GM21528 (cell line): ENCODE results near the gene THOC6.
"Not testable (repeated sequence)": the region's sequence is repeated elsewhere in the genome, so short reads cannot be mapped to it uniquely, and the experiment has no call there.

Experiments
- ATAC-seq: cut with Tn5 transposase; IDR thresholded peaks from one replicate; pipeline ENCODE4 v1.9.1; 2021; ENCODE audit warnings: mild to moderate bottlenecking, moderate library complexity; ENCODE audit not compliant: unreplicated experiment, low FRiP score

Gene THOC6

DNA sequence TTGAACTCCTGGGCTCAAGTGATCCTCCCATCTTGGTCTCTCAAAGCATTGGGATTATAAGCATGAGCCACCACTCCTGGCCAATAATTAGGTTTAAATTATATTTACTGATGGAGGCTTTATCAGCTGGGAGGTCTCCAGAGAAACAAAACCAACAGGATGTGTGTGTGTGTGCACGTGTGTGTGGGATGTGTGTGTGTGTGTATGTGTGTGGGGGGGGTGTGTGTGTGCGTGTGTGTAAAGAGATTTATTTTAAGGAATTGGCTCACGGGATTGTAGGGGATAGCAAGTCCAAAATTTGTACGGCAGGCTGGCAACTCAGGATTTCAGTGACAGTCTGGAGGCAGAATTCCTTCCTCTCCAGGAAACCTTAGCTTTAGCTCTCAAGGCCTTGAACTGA is 27.2 kb downstream of the THOC6 start:
- no peak for ATAC-seq

DNA sequence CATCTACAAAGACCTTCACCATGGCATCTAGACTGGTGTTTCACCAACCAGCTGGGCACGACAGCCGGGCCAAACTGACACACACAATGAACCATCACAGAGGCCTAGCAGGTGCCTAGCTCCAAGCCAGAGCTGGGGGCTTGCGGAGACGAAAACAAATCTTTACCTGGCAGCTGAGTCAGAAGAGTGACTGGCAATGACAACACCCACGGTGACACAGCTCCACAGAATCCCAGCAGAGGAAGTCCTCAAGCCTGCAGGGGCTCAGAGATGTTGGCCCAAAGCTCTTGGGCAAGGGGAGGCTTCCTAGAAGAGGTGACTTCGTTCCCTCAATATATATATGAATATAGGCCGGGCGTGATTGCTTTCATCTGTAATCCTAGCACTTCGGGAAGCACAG is 27.7 kb downstream of the THOC6 start:
- ATAC-seq = no peak

- not testable (repeated sequence) for ATAC-seq
Measured at GRCh38 chr16:3052571-3053329, 28.9 kb downstream of the THOC6 start.

DNA sequence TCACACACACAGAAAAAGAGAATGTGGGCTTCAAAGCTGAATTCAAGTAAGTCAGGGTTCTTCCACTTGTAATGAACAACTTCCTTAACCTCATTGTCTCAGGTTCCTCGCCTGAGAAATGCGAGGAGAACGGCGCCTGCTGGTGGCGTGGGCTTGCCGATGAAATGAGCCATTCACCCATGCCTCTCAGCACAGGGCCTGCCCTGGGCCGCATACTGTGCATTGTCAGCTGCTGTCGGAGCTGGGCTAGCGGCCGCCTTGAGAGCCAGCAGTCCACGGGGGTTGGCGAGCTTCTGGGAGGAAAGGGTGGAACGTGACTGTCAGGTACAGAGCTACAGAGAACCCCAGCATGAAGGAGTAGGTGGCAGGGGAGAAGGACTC is 29.5 kb downstream of the THOC6 start:
- not testable (repeated sequence) for ATAC-seq

DNA sequence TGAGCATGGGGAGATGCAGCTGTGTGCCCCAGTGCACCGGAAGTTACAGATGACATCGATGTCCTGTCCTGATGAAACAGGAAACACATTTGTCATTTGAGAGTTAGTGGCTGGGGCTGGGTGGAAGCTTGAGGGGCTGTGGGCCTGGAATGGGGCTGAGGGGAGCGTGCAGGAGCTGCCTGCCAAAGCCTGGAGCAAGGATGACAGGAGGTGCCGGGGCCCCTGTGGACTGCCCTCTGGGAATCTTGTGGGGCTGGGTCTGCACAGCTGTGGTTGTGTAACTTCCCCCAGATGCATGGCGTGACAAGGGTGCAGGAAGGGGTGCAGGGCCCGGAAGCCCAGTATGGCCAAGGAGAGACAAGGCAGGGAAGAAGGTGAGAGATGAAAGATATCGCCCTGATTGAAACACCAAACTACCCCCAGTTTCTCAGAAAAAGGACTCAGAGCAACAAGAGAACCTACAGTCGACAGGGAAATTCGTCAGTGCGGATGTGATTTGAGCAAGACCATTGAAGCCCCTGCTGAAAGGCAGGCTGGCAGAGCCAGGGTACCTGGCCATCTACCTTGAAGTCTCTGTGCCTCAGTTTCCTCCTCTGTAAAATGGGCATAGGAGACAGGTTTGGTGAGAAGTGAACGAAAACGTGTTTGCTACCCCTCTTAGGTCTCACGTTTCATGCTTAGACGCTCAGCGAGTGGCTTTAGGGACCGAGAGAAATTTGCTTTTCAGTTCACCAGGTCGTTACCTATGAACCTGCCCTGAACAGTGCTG is 31.3 kb downstream of the THOC6 start:
- no peak for ATAC-seq

- ATAC-seq = not testable (repeated sequence)
Measured at GRCh38 chr16:3055734-3056115, 31.9 kb downstream of the THOC6 start.

GRCh38 chr16:3056336-3057180 is 32.7 kb downstream of the THOC6 start:
- no peak for ATAC-seq

GRCh38 chr16:3057181-3058138 is 33.6 kb downstream of the THOC6 start:
- no peak for ATAC-seq

- no peak for ATAC-seq
Measured at GRCh38 chr16:3058139-3059030, 34.5 kb downstream of the THOC6 start.

DNA sequence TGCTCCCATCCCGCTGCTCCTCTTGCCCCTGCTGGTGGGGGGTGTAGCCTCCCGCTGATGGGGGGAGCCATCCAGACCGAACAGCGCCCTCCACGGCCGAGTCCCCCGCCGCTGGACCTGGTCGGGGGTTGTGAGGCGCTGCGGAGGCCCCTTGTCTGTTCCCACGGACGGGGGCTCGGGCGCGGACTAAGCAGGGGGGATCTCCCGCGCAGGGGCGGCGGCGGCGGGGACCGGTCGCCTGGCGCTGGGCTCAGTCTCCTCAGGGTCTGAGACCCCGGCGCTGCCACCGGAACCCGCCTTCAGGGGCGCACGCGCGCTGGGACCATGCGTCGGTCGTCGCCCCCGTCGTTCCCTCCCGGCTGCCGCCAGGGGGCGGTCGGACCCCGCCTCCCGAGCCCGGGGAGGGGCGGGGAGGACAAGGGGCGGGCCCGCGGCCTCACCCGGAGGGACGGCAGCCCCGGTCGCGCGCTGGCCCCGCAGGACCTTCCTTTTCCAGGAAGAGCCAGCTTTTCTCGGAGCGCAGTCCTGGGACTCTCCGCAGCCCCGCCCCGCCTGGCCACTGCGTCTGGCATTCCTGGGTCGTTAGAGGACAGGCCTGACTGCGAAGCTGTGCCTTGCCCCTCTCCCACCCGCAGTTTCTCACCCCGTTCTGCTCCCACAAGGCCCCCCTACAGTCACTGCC is 35.3 kb downstream of the THOC6 start:
- peak; percentile 77 for ATAC-seq

DNA sequence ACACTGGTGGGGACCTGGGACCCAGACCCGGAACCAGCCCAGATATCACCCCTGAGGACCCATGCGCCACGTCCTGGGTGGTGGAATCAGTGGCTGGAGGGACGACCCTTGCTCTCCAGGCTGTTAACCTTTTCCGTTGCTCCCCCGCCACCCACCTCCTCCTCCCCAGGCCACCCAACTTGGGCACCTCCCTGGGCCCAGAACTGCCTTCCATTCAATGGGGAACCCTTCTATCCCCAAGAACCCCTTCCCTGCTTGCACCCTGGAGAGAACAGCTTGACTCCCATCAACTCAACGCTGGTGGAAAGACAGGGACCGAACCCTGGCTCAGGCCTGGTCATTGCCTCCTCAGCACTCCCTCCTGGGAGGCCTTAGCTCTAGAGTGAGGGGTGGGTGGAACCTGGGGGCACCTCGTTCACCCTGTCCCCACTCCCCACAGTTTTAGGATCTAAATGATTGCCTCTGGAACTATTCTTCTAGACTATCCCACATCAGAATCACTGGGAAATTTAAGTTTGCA is 35.9 kb downstream of the THOC6 start:
- no peak for ATAC-seq

GRCh38 chr16:3060339-3061127 is 36.7 kb downstream of the THOC6 start:
- no peak for ATAC-seq

DNA sequence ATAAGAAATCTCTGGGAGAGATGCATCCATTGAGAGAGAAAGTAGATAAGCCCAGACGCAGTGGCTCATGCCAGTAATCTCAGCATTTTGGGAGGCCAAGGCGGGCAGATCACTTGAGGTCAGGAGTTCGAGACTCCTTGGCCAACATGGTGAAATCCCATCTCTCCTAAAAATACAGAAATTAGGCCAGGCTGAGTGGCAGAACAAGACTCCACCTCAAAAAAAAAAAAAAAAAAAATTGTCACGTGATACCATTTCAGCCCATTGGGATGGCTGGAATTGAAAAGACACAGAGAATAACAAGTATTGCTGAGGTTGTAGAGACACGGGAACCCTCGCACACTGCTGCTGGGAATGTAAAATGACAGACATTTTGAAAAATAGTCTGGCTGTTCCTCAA is 38.7 kb downstream of the THOC6 start:
- no peak for ATAC-seq

GRCh38 chr16:3063625-3064386 is 40.0 kb downstream of the THOC6 start:
- ATAC-seq = no peak

DNA sequence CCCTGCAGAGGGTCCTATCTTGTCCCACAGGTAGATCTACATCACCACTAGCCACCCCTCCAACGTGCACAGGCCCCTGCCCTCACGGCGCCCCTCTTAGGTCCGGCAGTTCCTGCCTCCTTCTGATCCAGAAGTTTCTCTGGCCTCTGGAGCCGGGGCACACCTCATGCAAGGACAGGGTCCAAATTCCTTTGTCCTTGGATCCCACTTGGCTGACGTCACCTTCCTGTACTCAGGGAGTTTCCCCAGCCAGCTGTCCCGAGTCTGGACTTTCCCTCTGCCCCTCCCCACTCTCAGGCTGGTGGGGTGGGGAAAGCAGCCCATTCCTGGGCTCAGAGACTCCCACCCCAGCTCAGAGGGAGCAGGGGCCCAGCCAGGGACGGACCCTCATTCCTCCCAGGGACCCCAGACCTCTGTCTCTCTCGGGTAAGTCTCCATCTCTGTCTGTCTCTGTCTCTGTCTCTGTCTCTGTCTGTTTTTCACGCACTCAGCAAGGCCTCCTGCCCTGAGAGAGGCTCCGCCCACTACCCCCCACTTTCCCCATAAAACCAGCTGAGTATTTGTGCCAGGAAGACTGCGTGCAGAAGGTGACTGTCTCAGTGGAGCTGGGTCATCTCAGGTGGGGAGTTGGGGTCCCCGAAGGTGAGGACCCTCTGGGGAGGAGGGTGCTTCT is 41.4 kb downstream of the THOC6 start, which contains the start of gene IL32:
TSS of gene IL32 (plus strand) at position 572 of the 673 bp plus-strand sequence. CDS start 172 bp downstream, outside the sequence.
- ATAC-seq = no peak
